Activated T-cell treated with anti-CD3 and anti-CD28 coated beads, Interleukin-2, amount 50 U/mL, for 72 hours (primary cell): Measurements from ENCODE around the gene DNAJC5. TPM values are rescaled to one million over a fixed set of nuclear protein-coding genes. Genes with fewer than 3 reads are reported as not detected.

Source experiments
- ATAC-seq, 2 donors: fragments of 150-1000 bp; cut with Tn5 transposase; replicated peaks in 1 of 2; 2 replicates each; pipeline ENCODE4 v1.10.0; 2021; ENCODE audit warnings: moderate library complexity in 2 of 2, mild to moderate bottlenecking in 1 of 2
- DNase-seq, 2 donors: peaks; one replicate each; pipeline ENCODE4 v3.0.0; 2021 to 2022; ENCODE audit warnings: mixed read lengths in 1 of 2
- H3K27ac Mint-ChIP-seq: one replicate; pipeline ENCODE4 v1.8.0; 2022; ENCODE audit warnings: mild to moderate bottlenecking, moderate library complexity, mixed read lengths
- H3K27me3 Mint-ChIP-seq: one replicate; pipeline ENCODE4 v1.8.0; 2022; ENCODE audit warnings: low read depth, mixed read lengths
- H3K36me3 Mint-ChIP-seq, 2 donors: one replicate each; pipeline ENCODE4 v1.8.0; 2022; ENCODE audit warnings: mixed read lengths in 2 of 2, mild to moderate bottlenecking in 1 of 2; ENCODE audit not compliant: insufficient read depth in 2 of 2
- H3K4me1 Mint-ChIP-seq: one replicate; pipeline ENCODE4 v1.8.0; 2022; ENCODE audit warnings: low read depth, mixed read lengths
- H3K4me3 Mint-ChIP-seq, 2 donors: one replicate each; pipeline ENCODE4 v1.8.0; 2022; ENCODE audit warnings: mild to moderate bottlenecking in 2 of 2, mixed read lengths in 2 of 2, moderate library complexity in 2 of 2
- H3K9me3 Mint-ChIP-seq, 2 donors: one replicate each; pipeline ENCODE4 v1.8.0; 2022; ENCODE audit warnings: mixed read lengths in 2 of 2
- total RNA-seq, 2 donors: library from RNA; stranded (reverse); gene quantifications; one replicate each; pipeline ENCODE4 v1.2.3, GENCODE V29; 2022

DNAJC5 gene
- total RNA-seq, 2 donors from 2014 or later = 37.6 to 40.5 TPM

GRCh38 chr20:63979557-63980316, 84.8 kb downstream of the DNAJC5 start, which contains the start of gene SAMD10:
TSS of gene SAMD10 (minus strand) at chr20:63979642. CDS start at chr20:63979467, 175 bp downstream.
- ATAC-seq (peak; percentile 50 to 58), DNase-seq (peak; percentile 89 to 92)
- Mint-ChIP-seq H3K27ac (peak within 1 kb of the TSS; percentile 91), H3K36me3 (peaks cover 16 to 33% of the 10 kb centered on the region in 2 donors), H3K27me3 (no peaks in the 10 kb centered on the region), H3K9me3 (no peaks in the 10 kb centered on the region), H3K4me3 (peak within 1 kb of the TSS; percentile 96 to 99), H3K4me1 (peaks cover 62% of the 10 kb centered on the region)

GRCh38 chr20:63980317-63980805, 85.4 kb downstream of the DNAJC5 start:
- DNase-seq (no peak), ATAC-seq (peak; percentile 46 to 53)
- Mint-ChIP-seq H3K27me3 (no peaks in the 10 kb centered on the region), H3K4me1 (peaks cover 62% of the 10 kb centered on the region), H3K36me3 (peaks cover 17 to 33% of the 10 kb centered on the region in 2 donors), H3K27ac (peak overlapping the region; percentile 91), H3K4me3 (peak overlapping the region; percentile 96 to 99), H3K9me3 (no peaks in the 10 kb centered on the region)

- no peaks in the 10 kb centered on the region for H3K27me3 Mint-ChIP-seq
- peaks cover 56% of the 10 kb centered on the region for H3K4me1 Mint-ChIP-seq
- H3K4me3 Mint-ChIP-seq = peak within 1 kb of the TSS; percentile 96 to 99
- DNase-seq (peak; percentile 97), ATAC-seq (peak; percentile 56 to 61)
- no peaks in the 10 kb centered on the region for H3K9me3 Mint-ChIP-seq
- H3K27ac Mint-ChIP-seq = peak within 1 kb of the TSS; percentile 91
- peaks cover 18 to 36% of the 10 kb centered on the region in 2 donors for H3K36me3 Mint-ChIP-seq
These were observed 86.1 kb downstream of the DNAJC5 start, which contains the start of gene PRPF6 for GRCh38 chr20:63980806-63981728. TSS of gene PRPF6 (plus strand) at chr20:63981132. CDS start at chr20:63981246, 114 bp downstream.

- Mint-ChIP-seq H3K36me3 (peaks cover 14 to 28% of the 10 kb centered on the region in 2 donors), H3K27me3 (no peaks in the 10 kb centered on the region), H3K4me1 (peaks cover 37% of the 10 kb centered on the region), H3K4me3 (peak overlapping the region; percentile 33 to 99), H3K27ac (peak overlapping the region; percentile 41), H3K9me3 (no peaks in the 10 kb centered on the region)
- DNase-seq (no peak), ATAC-seq (no peak)
These were observed 88.0 kb downstream of the DNAJC5 start for GRCh38 chr20:63982937-63983336.

Other genes with a start within 250 kb of the DNAJC5 start
- gene STMN3, start 241.7 kb upstream of the DNAJC5 start, total RNA-seq = 10 to 100 TPM; 14.4 to 21.8 TPM
- gene RTEL1, start 236.8 kb upstream of the DNAJC5 start, total RNA-seq = 10 to 100 TPM; 26.8 to 34.6 TPM
- 1 to 10 TPM; 1.0 to 1.2 TPM for gene TNFRSF6B, start 198.5 kb upstream of the DNAJC5 start, total RNA-seq
- gene ARFRP1, start 187.2 kb upstream of the DNAJC5 start, total RNA-seq = 10 to 100 TPM; 55.1 to 70.9 TPM
- gene ZGPAT, start 187.1 kb upstream of the DNAJC5 start, total RNA-seq = 10 to 100 TPM; 24.3 to 28.0 TPM
- 10 to 100 TPM; 13.4 to 21.1 TPM for gene LIME1, start 158.5 kb upstream of the DNAJC5 start, total RNA-seq
- gene SLC2A4RG, start 155.3 kb upstream of the DNAJC5 start, total RNA-seq = 10 to 100 TPM; 43.5 to 47.0 TPM
- 1 to 10 TPM; 2.7 to 8.2 TPM for gene ZBTB46, start 63.9 kb upstream of the DNAJC5 start, total RNA-seq
- gene ABHD16B, start 33.6 kb upstream of the DNAJC5 start, total RNA-seq = under 1 TPM in 1 of 2 donors, not detected in 1; 0.22 TPM
- 10 to 100 TPM; 71.5 to 76.8 TPM for gene TPD52L2, start 29.9 kb upstream of the DNAJC5 start, total RNA-seq
- 10 to 100 TPM; 27.9 to 33.1 TPM for gene UCKL1, start 61.3 kb downstream of the DNAJC5 start, total RNA-seq
- gene ZNF512B, start 74.8 kb downstream of the DNAJC5 start, total RNA-seq = 10 to 100 TPM; 20.0 to 20.6 TPM
- gene SAMD10, start 84.5 kb downstream of the DNAJC5 start, total RNA-seq = 10 to 100 TPM; 54.6 to 77.0 TPM
- gene PRPF6, start 86.0 kb downstream of the DNAJC5 start, total RNA-seq = 10 to 100 TPM; 77.5 to 95.7 TPM
- 10 to 100 TPM; 28.6 to 35.6 TPM for gene C20orf204, start 141.1 kb downstream of the DNAJC5 start, total RNA-seq
- under 1 TPM; 0.46 to 0.72 TPM for gene SOX18, start 154.5 kb downstream of the DNAJC5 start, total RNA-seq
- gene TCEA2, start 168.1 kb downstream of the DNAJC5 start, total RNA-seq = 10 to 100 TPM; 55.5 to 61.6 TPM
- 10 to 100 TPM; 38.1 to 40.0 TPM for gene RGS19, start 184.4 kb downstream of the DNAJC5 start, total RNA-seq
- gene OPRL1, start 185.0 kb downstream of the DNAJC5 start, total RNA-seq = 1 to 10 TPM; 1.3 to 1.7 TPM
- under 1 TPM in 1 of 2 donors, not detected in 1; 0.29 TPM for gene LKAAEAR1, start 189.3 kb downstream of the DNAJC5 start, total RNA-seq
- not detected for gene NPBWR2, start 212.4 kb downstream of the DNAJC5 start, total RNA-seq